Loucy (cell line): Measurements from ENCODE around the gene RAB6A.

Experiments used
- H2AFZ ChIP-seq: fragments of 200-600 bp; sonication (generic); 2 replicates; pipeline ENCODE4 v1.6.0; 2016; ENCODE audit warnings: antibody characterized with exemption, mild to moderate bottlenecking, low read length, moderate library complexity
- H3F3A ChIP-seq: fragments of 200-600 bp; 2 replicates; pipeline ENCODE4 v1.6.0; 2016; ENCODE audit warnings: antibody characterized with exemption, low read depth, mild to moderate bottlenecking
- H3K27me3 ChIP-seq: fragments of 200-600 bp; sonication (generic); 2 replicates; pipeline ENCODE4 v1.6.1; 2014; ENCODE audit warnings: low read length, mild to moderate bottlenecking; ENCODE audit not compliant: insufficient read depth, poor library complexity, severe bottlenecking
- H3K36me3 ChIP-seq: fragments of 200-600 bp; sonication (generic); 2 replicates; pipeline ENCODE4 v1.6.1; 2016; ENCODE audit warnings: low read length; ENCODE audit not compliant: insufficient read depth
- H3K4me1 ChIP-seq: fragments of 200-600 bp; sonication (generic); 2 replicates; pipeline ENCODE4 v1.5.1; 2014; ENCODE audit warnings: low read length, mild to moderate bottlenecking; ENCODE audit not compliant: insufficient read depth, poor library complexity, severe bottlenecking
- H3K4me2 ChIP-seq: fragments of 200-600 bp; sonication (generic); 2 replicates; pipeline ENCODE4 v1.6.0; 2014; ENCODE audit warnings: antibody characterized with exemption, low read length, low read depth, mild to moderate bottlenecking; ENCODE audit not compliant: poor library complexity, severe bottlenecking
- H3K4me3 ChIP-seq: fragments of 200-600 bp; sonication (generic); 2 replicates; pipeline ENCODE4 v1.5.1; 2014; ENCODE audit warnings: low read length, mild to moderate bottlenecking, mixed read lengths; ENCODE audit not compliant: poor library complexity, severe bottlenecking
- H3K79me2 ChIP-seq: fragments of 200-600 bp; sonication (generic); 2 replicates; pipeline ENCODE4 v1.6.1; 2014; ENCODE audit warnings: low read length; ENCODE audit not compliant: insufficient read depth
- H3K9ac ChIP-seq: fragments of 200-600 bp; sonication (generic); 2 replicates; pipeline ENCODE4 v1.6.0; 2014; ENCODE audit warnings: mild to moderate bottlenecking, low read depth, low read length, moderate library complexity; ENCODE audit not compliant: poor library complexity, severe bottlenecking
- H3K9me2 ChIP-seq: fragments of 200-600 bp; sonication (generic); replicated peaks from 2 replicates; pipeline ENCODE4 v1.6.1; 2016; ENCODE audit warnings: low read depth, low read length, mixed read lengths
- H3K9me3 ChIP-seq: fragments of 200-600 bp; sonication (generic); 2 replicates; pipeline ENCODE4 v1.6.1; 2014; ENCODE audit warnings: mild to moderate bottlenecking, antibody characterized with exemption, low read length, low read depth; ENCODE audit not compliant: insufficient read depth
- H4K20me1 ChIP-seq: fragments of 200-600 bp; sonication (generic); 2 replicates; pipeline ENCODE4 v1.6.0; 2014; ENCODE audit warnings: antibody characterized with exemption, low read length, mild to moderate bottlenecking; ENCODE audit not compliant: insufficient read depth, poor library complexity, severe bottlenecking
- EZH2phosphoT487 ChIP-seq: fragments of 200-600 bp; IDR thresholded peaks from 2 replicates; pipeline ENCODE4 v1.6.1; 2018; ENCODE audit warnings: antibody characterized with exemption, mild to moderate bottlenecking, moderate library complexity, borderline replicate concordance
- TF ChIP-seq, protein P1 (sequence below): fragments of 200-600 bp; sonication (generic); conservative IDR thresholded peaks from 2 replicates; pipeline ENCODE4 v1.5.1; 2014; ENCODE audit warnings: mild to moderate bottlenecking, antibody characterized with exemption, low read length

RAB6A gene

DNA sequence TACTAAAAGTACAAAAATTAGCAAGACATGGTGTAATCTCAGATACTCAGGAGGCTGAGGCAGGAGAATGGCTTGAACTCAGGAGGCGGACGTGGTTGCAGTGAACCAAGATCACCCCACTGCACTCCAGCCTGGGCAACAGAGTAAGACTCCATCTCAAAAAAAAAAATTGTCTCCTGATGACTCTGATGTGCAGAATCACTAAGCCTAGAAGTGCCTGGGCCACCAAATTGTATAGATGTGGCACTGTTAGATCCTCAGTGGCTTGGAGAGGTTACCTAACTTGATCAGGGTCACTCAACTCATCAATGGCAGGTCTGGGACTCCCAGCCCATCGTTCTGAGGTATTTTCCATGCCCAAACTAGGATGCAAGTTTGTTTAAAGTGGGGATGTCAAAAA lies 103.9 kb downstream of the RAB6A start:
- no peaks in the 10 kb centered on the region for H3K27me3 ChIP-seq
- TF ChIP-seq, protein P1, sequence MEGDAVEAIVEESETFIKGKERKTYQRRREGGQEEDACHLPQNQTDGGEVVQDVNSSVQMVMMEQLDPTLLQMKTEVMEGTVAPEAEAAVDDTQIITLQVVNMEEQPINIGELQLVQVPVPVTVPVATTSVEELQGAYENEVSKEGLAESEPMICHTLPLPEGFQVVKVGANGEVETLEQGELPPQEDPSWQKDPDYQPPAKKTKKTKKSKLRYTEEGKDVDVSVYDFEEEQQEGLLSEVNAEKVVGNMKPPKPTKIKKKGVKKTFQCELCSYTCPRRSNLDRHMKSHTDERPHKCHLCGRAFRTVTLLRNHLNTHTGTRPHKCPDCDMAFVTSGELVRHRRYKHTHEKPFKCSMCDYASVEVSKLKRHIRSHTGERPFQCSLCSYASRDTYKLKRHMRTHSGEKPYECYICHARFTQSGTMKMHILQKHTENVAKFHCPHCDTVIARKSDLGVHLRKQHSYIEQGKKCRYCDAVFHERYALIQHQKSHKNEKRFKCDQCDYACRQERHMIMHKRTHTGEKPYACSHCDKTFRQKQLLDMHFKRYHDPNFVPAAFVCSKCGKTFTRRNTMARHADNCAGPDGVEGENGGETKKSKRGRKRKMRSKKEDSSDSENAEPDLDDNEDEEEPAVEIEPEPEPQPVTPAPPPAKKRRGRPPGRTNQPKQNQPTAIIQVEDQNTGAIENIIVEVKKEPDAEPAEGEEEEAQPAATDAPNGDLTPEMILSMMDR = no peak
- TF ChIP-seq EZH2phosphoT487 = no peak
- H3K36me3 ChIP-seq = no peaks in the 10 kb centered on the region
- no peaks in the 10 kb centered on the region for H3K4me1 ChIP-seq
- no peak overlapping the region for H2AFZ ChIP-seq
- no peaks in the 10 kb centered on the region for H3F3A ChIP-seq
- H3K79me2 ChIP-seq = no peaks in the 10 kb centered on the region
- no peak overlapping the region for H3K9ac ChIP-seq
- no peaks in the 10 kb centered on the region for H4K20me1 ChIP-seq
- H3K4me2 ChIP-seq = no peak overlapping the region
- H3K4me3 ChIP-seq = no peak overlapping the region
- H3K9me3 ChIP-seq = no peaks in the 10 kb centered on the region
- H3K9me2 ChIP-seq = no peaks in the 10 kb centered on the region

DNA sequence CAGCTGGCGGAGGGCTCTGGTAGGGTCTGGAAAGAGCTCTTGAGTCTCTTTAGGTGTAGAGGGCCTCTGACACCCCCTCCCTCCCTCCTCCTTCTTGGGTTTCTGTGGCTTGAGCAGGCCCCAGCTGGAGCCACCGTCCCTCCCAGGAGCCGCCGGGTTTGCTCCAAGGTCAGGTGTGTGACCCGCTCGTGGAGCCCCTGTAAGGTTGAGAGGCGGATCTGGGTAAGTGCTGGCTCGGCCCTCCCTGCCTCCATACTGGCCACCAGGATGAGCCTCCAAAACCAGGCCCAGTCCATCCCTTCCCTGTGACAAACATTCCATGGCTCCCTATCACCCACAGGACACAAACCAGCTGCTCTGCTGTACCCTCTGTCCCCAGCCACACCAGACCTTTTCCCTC lies 105.2 kb downstream of the RAB6A start:
- Histone ChIP-seq H3K79me2 (no peaks in the 10 kb centered on the region), H2AFZ (no peak overlapping the region), H3K27me3 (no peaks in the 10 kb centered on the region), H3K4me3 (no peak overlapping the region), H3K9ac (no peak overlapping the region), H3K9me3 (no peaks in the 10 kb centered on the region), H3K4me2 (no peak overlapping the region), H3K9me2 (no peaks in the 10 kb centered on the region), H3F3A (no peaks in the 10 kb centered on the region), H3K36me3 (no peaks in the 10 kb centered on the region), H4K20me1 (no peaks in the 10 kb centered on the region), H3K4me1 (no peaks in the 10 kb centered on the region)
- no peak for TF ChIP-seq EZH2phosphoT487
- TF ChIP-seq, protein P1 = no peak

DNA sequence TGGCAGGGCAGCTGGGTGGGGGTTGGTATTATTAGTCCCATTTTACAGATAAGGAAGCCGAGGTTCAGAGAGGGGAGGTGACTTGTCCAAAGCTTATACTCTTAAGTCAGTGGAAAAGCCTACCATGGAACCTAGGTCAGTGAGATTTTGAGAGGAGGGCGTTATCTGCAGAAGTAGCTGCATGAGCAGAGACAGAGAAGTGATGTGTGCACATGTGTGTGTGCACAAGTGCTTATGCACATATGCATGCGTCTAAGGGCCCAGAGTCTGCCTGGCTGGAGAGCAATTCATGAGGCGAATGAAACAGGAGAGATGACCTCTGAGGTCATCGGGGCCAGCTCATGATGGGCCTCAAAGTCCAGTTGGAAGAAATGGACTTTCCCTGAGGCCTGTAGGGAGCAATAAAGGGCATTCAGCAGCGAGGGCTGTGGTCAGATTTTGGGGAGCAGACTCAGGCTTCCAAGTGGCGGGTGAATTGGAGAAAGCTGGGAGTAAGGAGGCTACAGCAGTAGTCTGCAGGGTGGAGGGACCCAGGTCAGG lies 106.3 kb downstream of the RAB6A start:
- Histone ChIP-seq H3K9me2 (no peaks in the 10 kb centered on the region), H3K27me3 (no peaks in the 10 kb centered on the region), H2AFZ (no peak overlapping the region), H3K4me1 (no peaks in the 10 kb centered on the region), H3F3A (no peaks in the 10 kb centered on the region), H3K9me3 (no peaks in the 10 kb centered on the region), H3K9ac (no peak overlapping the region), H3K4me2 (no peak overlapping the region), H3K4me3 (no peak overlapping the region), H3K36me3 (no peaks in the 10 kb centered on the region), H4K20me1 (no peaks in the 10 kb centered on the region), H3K79me2 (no peaks in the 10 kb centered on the region)
- TF ChIP-seq EZH2phosphoT487 = no peak
- TF ChIP-seq, protein P1 = no peak
